A549 (cell line): ENCODE measurements around the gene LILRA5. TPM values are rescaled to one million over a fixed set of nuclear protein-coding genes. Genes with fewer than 3 reads are reported as not detected.
A peak's percentile ranks its signal among the peaks of the same experiment; 100 is the strongest.
"Not testable (repeated sequence)": the region's sequence is repeated elsewhere in the genome, so short reads cannot be mapped to it uniquely, and the experiment has no call there.

Experiments used
- ATAC-seq, 2 experiments: fragments of 200-7000 bp in 1 of 2; fragments of >200 bp in 1 of 2; cut with Nextera tagmentation in 1 of 2; cut with Tn5 transposase in 1 of 2; 3 replicates each; pipeline versions ENCODE4 v1.8.0 to v1.9.1; 2018 to 2020; ENCODE audit warnings: mild to moderate bottlenecking in 1 of 2, moderate library complexity in 1 of 2
- CTCF ChIA-PET: fragments of 300-600 bp; sonication (Branson Sonifier 250); formaldehyde crosslinking; extraction: SDS; loops from one replicate; lab custom pipeline; 2021; ENCODE audit warnings: antibody characterized with exemption, inconsistent platforms; lab: Yijun Ruan, JAX
- POLR2A ChIA-PET: fragments of 350-600 bp; formaldehyde crosslinking; extraction: SDS; loops from one replicate; lab custom pipeline; 2021; ENCODE audit warnings: antibody characterized with exemption, inconsistent platforms; lab: Yijun Ruan, JAX
- DNase-seq, 2 experiments: peaks; one replicate each; pipeline versions ENCODE4 v3.0.0 to v3.0.0-alpha.2; 2011 to 2016; ENCODE audit warnings: low read depth in 1 of 2, low spot score in 1 of 2
- FAIRE-seq: peaks from 2 replicates; lab custom pipeline; 2011; peaks lifted over from hg19 to GRCh38; lab: Jason Lieb, UNC
- H3K27ac ChIP-seq, 2 experiments: fragments of >200 bp; sonication (Bioruptor Twin); formaldehyde crosslinking; 3 replicates each; pipeline ENCODE4 v1.5.1; 2016 to 2017
- H3K4me1 ChIP-seq: fragments of >200 bp; sonication (Bioruptor Twin); formaldehyde crosslinking; 3 replicates; pipeline ENCODE4 v1.6.1; 2016
- H3K4me2 ChIP-seq: fragments of >200 bp; sonication (Bioruptor Twin); formaldehyde crosslinking; 3 replicates; pipeline ENCODE4 v1.6.1; 2016
- H3K4me3 ChIP-seq: fragments of >200 bp; sonication (Bioruptor Twin); formaldehyde crosslinking; 3 replicates; pipeline ENCODE4 v1.5.1; 2016
- H3K9me3 ChIP-seq: fragments of >200 bp; sonication (Bioruptor Twin); formaldehyde crosslinking; 3 replicates; pipeline ENCODE4 v1.6.1; 2016
- CBX8 ChIP-seq: fragments of 200-600 bp; sonication (generic); IDR thresholded peaks from 2 replicates; pipeline ENCODE4 v1.6.1; 2016
- CEBPB ChIP-seq, 2 experiments: fragments of >200 bp in 1 of 2; sonication (Bioruptor Twin) in 1 of 2; formaldehyde crosslinking in 1 of 2; IDR thresholded peaks; 2 replicates each; pipeline ENCODE4 v1.6.1; 2012 to 2016
- CHD4 ChIP-seq: fragments of 200-600 bp; sonication (generic); IDR thresholded peaks from 2 replicates; pipeline ENCODE4 v1.6.1; 2016; ENCODE audit warnings: antibody characterized with exemption, mild to moderate bottlenecking, borderline replicate concordance
- EHF ChIP-seq: fragments of 250-450 bp; sonication (Bioruptor Pico); IDR thresholded peaks from 2 replicates; pipeline ENCODE4 v1.5.0; 2020; ENCODE audit warnings: mild to moderate bottlenecking
- EP300 ChIP-seq, 2 experiments: fragments of >200 bp; sonication (Bioruptor Twin); formaldehyde crosslinking; IDR thresholded peaks; 2 replicates in 1 of 2; 3 replicates in 1 of 2; pipeline ENCODE4 v1.6.1; 2016 to 2017
- FOSL2 ChIP-seq, 2 experiments: fragments of 450-650 bp in 1 of 2; fragments of >200 bp in 1 of 2; sonication (Bioruptor Twin) in 1 of 2; formaldehyde crosslinking; IDR thresholded peaks; 2 replicates each; pipeline versions ENCODE4 v1.5.0 to v1.6.1; 2016 to 2020; ENCODE audit warnings: mild to moderate bottlenecking in 1 of 2, moderate library complexity in 1 of 2
- FOXS1 ChIP-seq: fragments of 250-450 bp; sonication (Bioruptor Pico); IDR thresholded peaks from 2 replicates; pipeline ENCODE4 v1.5.0; 2020; ENCODE audit warnings: mild to moderate bottlenecking, moderate library complexity
- HEYL ChIP-seq: fragments of 250-450 bp; sonication (Bioruptor Pico); IDR thresholded peaks from 2 replicates; pipeline ENCODE4 v1.8.0; 2021; ENCODE audit warnings: mild to moderate bottlenecking, moderate library complexity
- HOXA7 ChIP-seq: fragments of 250-450 bp; sonication (Bioruptor Pico); IDR thresholded peaks from 2 replicates; pipeline ENCODE4 v1.5.0; 2020; ENCODE audit warnings: mild to moderate bottlenecking, moderate library complexity
- HOXB5 ChIP-seq: fragments of 250-450 bp; sonication (Bioruptor Pico); IDR thresholded peaks from 2 replicates; pipeline ENCODE4 v1.5.0; 2020; ENCODE audit warnings: mild to moderate bottlenecking, moderate library complexity
- JUN ChIP-seq, 2 experiments: fragments of >200 bp; sonication (Bioruptor Twin); formaldehyde crosslinking; IDR thresholded peaks; 2 replicates in 1 of 2; 3 replicates in 1 of 2; pipeline ENCODE4 v1.6.1; 2016 to 2017
- MAZ ChIP-seq: fragments of 150-350 bp; IDR thresholded peaks from 2 replicates; pipeline ENCODE4 v1.6.1; 2014; ENCODE audit warnings: antibody characterized with exemption, low read depth, low read length, borderline replicate concordance
- NFE2L2 ChIP-seq: fragments of 150-350 bp; conservative IDR thresholded peaks from 2 replicates; pipeline ENCODE4 v1.6.1; 2014; ENCODE audit warnings: low read length
- POLR2A ChIP-seq: IDR thresholded peaks from 2 replicates; pipeline ENCODE4 v1.6.1; 2012; ENCODE audit warnings: mild to moderate bottlenecking, low read length
- POLR2AphosphoS2 ChIP-seq: conservative IDR thresholded peaks from 2 replicates; pipeline ENCODE4 v1.6.1; 2012; ENCODE audit warnings: low read length, improper control_type of control experiment, inconsistent platforms
- SREBF2 ChIP-seq: fragments of 450-650 bp; IDR thresholded peaks from 2 replicates; pipeline ENCODE4 v1.6.1; 2014; ENCODE audit warnings: mild to moderate bottlenecking, moderate library complexity
- TFCP2L1 ChIP-seq: fragments of 250-450 bp; sonication (Bioruptor Pico); IDR thresholded peaks from 2 replicates; pipeline ENCODE4 v1.5.0; 2021; ENCODE audit warnings: mild to moderate bottlenecking
- USF2 ChIP-seq: fragments of 450-650 bp; IDR thresholded peaks from 2 replicates; pipeline ENCODE4 v1.6.1; 2014; ENCODE audit warnings: antibody characterized with exemption
- ZSCAN20 ChIP-seq: fragments of 250-450 bp; sonication (Bioruptor Pico); IDR thresholded peaks from 2 replicates; pipeline ENCODE4 v1.8.0; 2022; ENCODE audit warnings: mild to moderate bottlenecking, moderate library complexity
- WGBS: methylation state at CpG from one replicate; pipeline ENCODE4 v1.1.6; 2017; ENCODE audit errors: missing lambda C conversion rate; 5-methylcytosine and 5-hydroxymethylcytosine counted together
- polyA plus RNA-seq, 4 experiments: library from polyadenylated mRNA; depleted of rRNA in 3 of 4; stranded (reverse); fragments of >200 nt; fragmentation: RNase III in 1 of 4; extraction: RNeasy Plus Mini Kit Qiagen cat#74134 plus additional on column Dnase treatment in 1 of 4; gene quantifications; 2 replicates in 3 of 4; 3 replicates in 1 of 4; pipeline ENCODE4 v1.2.3, GENCODE V29; 2011 to 2017
- TF ChIP-seq, protein P1 (sequence below): IDR thresholded peaks from 2 replicates; pipeline ENCODE4 v1.6.1; 2012

LILRA5 gene
- polyA plus RNA-seq, 2 of the 4 experiments (the other 2 are of a cell fraction) = not detected

DNA sequence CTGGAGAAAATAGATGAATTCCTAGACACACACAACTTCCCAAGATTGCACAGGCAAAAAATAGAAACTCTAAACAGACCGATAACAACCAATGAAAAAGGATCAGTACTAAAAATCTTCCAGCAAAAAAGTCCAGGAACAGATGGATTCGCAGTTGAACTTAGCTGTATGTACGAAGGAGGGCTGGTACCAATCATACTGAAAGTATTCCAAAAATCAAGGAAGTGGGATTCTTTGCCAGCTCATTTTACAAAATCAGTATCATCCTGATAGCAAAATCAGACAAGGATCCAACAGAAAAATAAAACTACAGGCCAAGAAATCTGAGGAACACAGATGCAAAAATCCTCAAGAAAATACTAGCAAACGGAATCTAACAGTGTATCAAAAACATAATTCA, 25.5 kb downstream of the LILRA5 start (continued):
- TF ChIP-seq HOXA7 (no peak), EP300 (IDR thresholded peaks at IDR 0.05) (no peak)

- CTCF ChIA-PET, H3K4me3 ChIP-seq, H3K27ac ChIP-seq, H3K4me2 ChIP-seq, FAIRE-seq, DNase-seq, H3K4me1 ChIP-seq, POLR2A ChIA-PET, H3K9me3 ChIP-seq: not testable (repeated sequence)
- peak in 1 of 2 experiments; percentile 16; a peak in 1 of 6 replicates for ATAC-seq
- 18% methylated on average over 4 of the region's 10 CpGs for WGBS
Measured at GRCh38 chr19:54286283-54286682, 26.7 kb downstream of the LILRA5 start.

GRCh38 chr19:54285427-54286056, 27.4 kb downstream of the LILRA5 start:
- CTCF ChIA-PET, H3K27ac ChIP-seq, DNase-seq, H3K9me3 ChIP-seq, H3K4me1 ChIP-seq, H3K4me2 ChIP-seq, FAIRE-seq, POLR2A ChIA-PET, H3K4me3 ChIP-seq: not testable (repeated sequence)
- peak in 1 of 2 experiments; percentile 33; a peak in 1 of 6 replicates for ATAC-seq
- 29% methylated on average over 11 of the region's 12 CpGs for WGBS

DNA sequence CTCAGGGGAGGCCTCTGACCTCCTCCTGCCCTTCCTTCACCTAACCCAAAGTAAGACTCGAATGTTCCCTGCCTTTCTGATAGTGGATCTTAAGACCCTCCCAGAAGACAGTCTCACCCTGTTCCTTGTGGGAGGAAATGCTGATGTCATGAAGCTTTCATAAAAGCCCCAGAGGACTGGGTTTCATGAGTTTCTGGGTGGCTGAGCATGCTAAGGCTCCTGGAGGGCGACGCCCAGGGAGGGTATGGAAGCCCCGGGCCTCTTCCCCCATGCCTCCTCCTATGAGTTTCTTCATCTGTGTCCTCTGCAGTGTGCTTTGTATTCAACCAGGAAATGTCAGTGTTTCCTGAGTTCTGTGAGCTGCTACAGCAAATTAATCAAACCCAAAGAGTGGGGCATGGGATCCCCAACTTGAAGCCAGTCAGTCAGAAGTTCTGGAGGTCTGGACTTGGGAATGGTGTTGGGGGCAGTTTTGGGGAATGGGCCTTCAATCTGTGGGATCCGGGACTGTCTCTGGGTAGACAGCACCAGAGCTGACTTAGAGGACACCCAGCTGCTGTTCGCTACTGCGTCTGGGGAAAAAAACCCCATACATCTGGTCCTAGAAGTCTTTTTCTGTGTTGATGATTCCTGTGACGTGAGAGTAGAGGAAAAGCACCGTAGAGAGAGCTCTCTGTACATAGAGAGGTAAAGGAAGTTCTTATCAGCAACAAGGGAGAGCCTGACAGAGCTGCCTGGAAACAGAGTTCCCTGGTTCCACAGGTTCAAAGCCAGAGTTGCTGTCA, 30.1 kb downstream of the LILRA5 start:
- ChIA-PET POLR2A (no interaction called here), CTCF (interaction anchor here (1.3 to 1.5 kb wide), 2 partner anchors 12 to 17 kb away, joined by 3 to 5 read pairs; no protein-coding TSS in a partner anchor)
- ATAC-seq (no peak), FAIRE-seq (no peak), DNase-seq (no peak)
- Histone ChIP-seq H3K4me1 (no peaks in the 10 kb centered on the region), H3K4me3 (no peak overlapping the region), H3K9me3 (no peaks in the 10 kb centered on the region), H3K4me2 (no peak overlapping the region), H3K27ac (no peak overlapping the region)
- 9% methylated on average over 9 of the region's 9 CpGs for WGBS
- no peak for TF ChIP-seq ZSCAN20 (CRISPR knock-in tag)
- TF ChIP-seq CHD4 = no peak
- no peak for TF ChIP-seq CBX8
- TF ChIP-seq JUN (IDR thresholded peaks at IDR 0.05) = no peak
- TF ChIP-seq, protein P1, sequence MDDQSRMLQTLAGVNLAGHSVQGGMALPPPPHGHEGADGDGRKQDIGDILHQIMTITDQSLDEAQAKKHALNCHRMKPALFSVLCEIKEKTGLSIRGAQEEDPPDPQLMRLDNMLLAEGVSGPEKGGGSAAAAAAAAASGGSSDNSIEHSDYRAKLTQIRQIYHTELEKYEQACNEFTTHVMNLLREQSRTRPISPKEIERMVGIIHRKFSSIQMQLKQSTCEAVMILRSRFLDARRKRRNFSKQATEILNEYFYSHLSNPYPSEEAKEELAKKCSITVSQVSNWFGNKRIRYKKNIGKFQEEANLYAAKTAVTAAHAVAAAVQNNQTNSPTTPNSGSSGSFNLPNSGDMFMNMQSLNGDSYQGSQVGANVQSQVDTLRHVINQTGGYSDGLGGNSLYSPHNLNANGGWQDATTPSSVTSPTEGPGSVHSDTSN = no peak
- no peak for TF ChIP-seq TFCP2L1 (CRISPR knock-in tag)
- TF ChIP-seq EP300 (IDR thresholded peaks at IDR 0.05) = no peak
- TF ChIP-seq MAZ = no peak
- no peak for TF ChIP-seq HEYL (CRISPR knock-in tag)
- TF ChIP-seq USF2 = no peak
- TF ChIP-seq POLR2A = no peak
- no peak for TF ChIP-seq EHF (CRISPR knock-in tag)
- no peak for TF ChIP-seq FOSL2 (IDR thresholded peaks at IDR 0.05)
- TF ChIP-seq FOSL2 (CRISPR knock-in tag; IDR thresholded peaks at IDR 0.05) = no peak
- TF ChIP-seq FOXS1 (CRISPR knock-in tag) = no peak
- no peak for TF ChIP-seq POLR2AphosphoS2
- no peak for TF ChIP-seq HOXB5 (CRISPR knock-in tag)
- TF ChIP-seq NFE2L2 = no peak
- TF ChIP-seq SREBF2 = no peak
- no peak for TF ChIP-seq CEBPB (IDR thresholded peaks at IDR 0.05)

GRCh38 chr19:54281729-54282075, 31.3 kb downstream of the LILRA5 start:
- CTCF ChIA-PET = interaction anchor here (1.2 kb wide), 1 partner anchor 16 kb away, joined by 4 read pairs; no protein-coding TSS in a partner anchor
- WGBS = 27% methylated on average over 5 of the region's 5 CpGs

More at GRCh38 chr19:54281729-54282075, 31.3 kb downstream of the LILRA5 start:
- H3K9me3 ChIP-seq, H3K4me3 ChIP-seq, ATAC-seq, DNase-seq, FAIRE-seq, H3K4me1 ChIP-seq, POLR2A ChIA-PET, H3K27ac ChIP-seq, H3K4me2 ChIP-seq: not testable (repeated sequence)
